ENCODE measurements around the gene CNIH4.
"Not testable (repeated sequence)": the region's sequence is repeated elsewhere in the genome, so short reads cannot be mapped to it uniquely, and the experiment has no call there.

Gene CNIH4

GRCh38 chr1:224349716-224350115 is 7.0 kb upstream of the CNIH4 start:
- not testable (repeated sequence) for DNase-seq (ENCODE audit: low spot score)

DNA sequence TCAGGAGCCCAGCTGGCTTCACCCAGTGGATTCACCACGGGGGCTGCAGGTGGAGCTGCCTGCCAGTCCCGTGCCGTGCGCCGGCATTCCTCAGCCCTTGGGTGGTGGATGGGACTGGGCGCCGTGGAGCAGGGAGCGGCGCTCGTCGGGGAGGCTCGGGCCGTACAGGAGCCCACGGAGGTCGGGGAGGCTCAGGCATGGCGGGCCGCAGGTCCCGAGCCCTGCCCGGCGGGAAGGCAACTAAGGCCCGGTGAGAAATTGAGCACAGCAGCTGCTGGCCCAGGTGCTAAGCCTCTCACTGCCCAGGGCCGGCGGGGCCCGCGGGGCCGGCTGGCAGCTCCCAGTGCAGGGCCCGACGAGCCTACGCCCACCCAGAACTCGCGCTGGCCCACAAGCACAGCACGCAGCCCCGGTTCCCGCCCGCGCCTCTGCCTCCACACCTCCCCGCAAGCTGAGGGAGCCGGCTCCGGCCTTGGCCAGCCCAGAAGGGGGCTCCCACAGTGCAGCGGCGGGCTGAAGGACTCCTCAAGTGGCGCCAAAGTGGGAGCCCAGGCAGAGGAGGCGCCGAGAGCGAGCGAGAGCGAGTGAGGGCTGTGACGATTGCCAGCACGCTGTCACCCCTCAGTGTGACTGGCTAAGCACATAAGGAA is 4.1 kb upstream of the CNIH4 start:
- not testable (repeated sequence) for DNase-seq (ENCODE audit: low spot score)

GRCh38 chr1:224353975-224354925 is 2.4 kb upstream of the CNIH4 start:
- DNase-seq (ENCODE audit: low spot score) = no peak

DNA sequence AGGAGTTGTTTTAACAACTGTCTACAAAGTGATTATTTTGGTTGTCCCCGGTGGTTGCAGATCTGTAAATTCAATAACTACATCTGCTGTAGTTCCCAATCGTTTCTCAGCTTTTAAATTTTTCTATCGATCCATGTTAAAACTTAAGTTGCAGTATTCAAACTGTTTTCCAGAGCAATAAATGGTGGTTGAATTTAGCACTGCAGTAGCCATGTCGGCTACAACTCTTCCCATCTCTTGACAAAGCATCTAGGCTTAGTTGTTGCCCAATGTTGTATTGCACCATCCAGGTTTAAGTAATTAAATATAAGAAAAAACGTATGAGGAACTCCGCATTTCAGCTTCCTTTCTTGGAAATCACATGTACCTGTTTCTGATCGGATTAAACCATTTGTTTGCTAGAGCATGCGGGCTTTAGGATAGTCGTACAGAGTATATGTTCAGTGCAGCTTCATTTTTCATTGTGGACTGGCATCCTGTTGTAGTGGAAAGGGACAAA is 996 bp downstream of the CNIH4 start:
- no peak for DNase-seq (ENCODE audit: low spot score)

DNA sequence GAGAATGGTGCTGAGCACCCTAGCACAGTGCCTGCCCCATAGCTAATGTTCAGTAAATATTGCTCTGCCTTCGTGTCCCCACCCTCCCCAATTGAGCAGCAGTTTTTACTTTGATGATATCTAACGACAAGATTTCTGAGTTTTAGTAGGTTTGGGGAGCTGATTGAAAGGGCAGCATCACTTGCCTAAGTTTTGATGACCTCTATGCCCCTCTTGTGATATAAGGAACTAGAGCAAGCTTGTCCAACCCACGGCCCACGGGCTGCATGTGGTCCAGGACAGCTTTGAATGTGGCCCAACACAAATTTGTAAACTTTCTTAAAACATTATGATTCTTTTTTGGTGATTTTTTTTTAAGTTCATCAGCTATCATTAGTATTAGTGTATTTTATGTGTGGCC is 1.6 kb downstream of the CNIH4 start:
- DNase-seq (ENCODE audit: low spot score) = no peak

DNA sequence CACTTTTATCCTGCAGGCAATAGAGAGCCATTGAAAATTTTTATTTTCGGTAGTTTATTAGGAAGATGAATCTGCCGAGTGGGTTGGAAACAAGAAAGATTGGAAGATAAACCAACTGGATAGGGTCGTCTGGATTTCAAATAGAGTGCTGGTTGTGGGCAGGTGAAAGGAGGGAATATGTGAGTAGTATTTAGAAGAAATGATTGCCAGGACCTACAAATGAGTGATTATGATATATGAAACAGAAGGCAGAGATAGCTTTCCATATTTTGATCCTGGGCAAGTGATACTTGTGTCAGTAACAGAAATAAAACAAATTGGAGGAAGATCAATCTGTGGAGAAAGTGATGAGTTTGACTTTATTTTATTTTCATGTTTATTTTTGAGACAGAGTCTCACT is 2.5 kb downstream of the CNIH4 start:
- DNase-seq (ENCODE audit: low spot score) = no peak

DNA sequence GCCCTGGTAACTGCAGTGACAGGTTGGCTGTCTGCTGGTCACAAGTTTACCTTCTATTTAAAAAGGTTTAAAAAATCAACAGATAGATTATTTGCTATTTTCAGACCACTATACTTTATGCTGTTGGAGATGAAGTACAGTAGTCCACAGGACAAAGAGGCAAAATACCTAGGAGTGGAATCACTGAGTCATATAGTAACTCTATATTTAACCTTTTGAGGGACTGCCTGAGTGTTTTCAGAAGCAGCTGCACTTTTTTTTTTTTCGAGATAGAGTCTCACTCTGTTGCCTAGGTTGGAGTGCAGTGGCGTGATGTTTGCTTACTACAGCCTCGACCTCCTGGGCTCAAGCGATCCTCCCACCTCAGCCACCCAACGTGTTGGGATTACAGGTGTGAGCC is 11.7 kb downstream of the CNIH4 start:
- no peak for DNase-seq (ENCODE audit: low spot score)

DNA sequence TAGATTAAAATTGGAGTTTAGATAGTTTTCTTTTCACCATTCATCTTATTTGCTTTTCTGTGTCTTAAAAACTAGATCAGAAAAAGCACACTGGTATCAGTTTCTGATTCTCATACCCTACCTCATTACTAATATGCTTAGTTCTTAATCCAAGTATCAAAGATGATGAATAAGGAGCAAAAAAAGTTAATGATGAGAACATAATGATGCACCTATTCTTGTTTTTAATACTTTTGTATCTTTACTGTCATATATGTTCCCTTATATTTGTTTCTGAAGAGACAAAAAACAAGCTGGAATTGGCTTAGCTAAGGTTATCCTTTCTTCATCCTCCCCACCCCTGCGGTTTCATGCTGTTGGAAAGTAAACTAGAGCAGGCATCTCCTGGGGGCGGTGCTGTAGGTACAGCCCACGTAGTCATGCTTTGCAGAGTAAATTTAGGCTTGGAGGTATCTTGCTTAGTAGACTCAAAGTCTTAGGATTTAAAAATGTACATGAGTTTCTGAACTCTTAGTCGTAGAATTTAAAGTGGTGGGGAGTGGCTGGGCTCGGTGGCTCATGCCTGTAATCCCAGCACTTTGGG is 16.4 kb downstream of the CNIH4 start:
- DNase-seq (ENCODE audit: low spot score) = no peak

- DNase-seq (ENCODE audit: low spot score) = no peak
These were observed 18.4 kb downstream of the CNIH4 start for GRCh38 chr1:224375059-224375458.

DNA sequence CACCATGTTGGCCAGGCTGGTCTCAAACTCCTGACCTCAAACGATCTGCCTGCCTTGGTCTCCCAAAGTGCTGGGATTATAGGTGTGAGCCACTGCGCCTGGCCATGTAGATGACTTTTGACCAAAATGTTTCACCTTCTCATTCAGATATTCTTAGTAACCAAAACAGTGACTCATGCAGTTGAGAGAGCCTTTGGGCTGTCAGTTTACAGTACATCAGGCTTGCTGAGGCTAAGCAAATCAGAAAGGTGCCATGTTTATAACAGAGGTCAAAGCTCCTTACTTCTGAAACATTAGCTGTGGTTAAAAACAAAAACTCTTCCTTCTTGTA is 21.0 kb downstream of the CNIH4 start:
- no peak for DNase-seq (ENCODE audit: low spot score)

- no peak for DNase-seq (ENCODE audit: low spot score)
These were observed 22.4 kb downstream of the CNIH4 start for GRCh38 chr1:224378855-224379631.

DNA sequence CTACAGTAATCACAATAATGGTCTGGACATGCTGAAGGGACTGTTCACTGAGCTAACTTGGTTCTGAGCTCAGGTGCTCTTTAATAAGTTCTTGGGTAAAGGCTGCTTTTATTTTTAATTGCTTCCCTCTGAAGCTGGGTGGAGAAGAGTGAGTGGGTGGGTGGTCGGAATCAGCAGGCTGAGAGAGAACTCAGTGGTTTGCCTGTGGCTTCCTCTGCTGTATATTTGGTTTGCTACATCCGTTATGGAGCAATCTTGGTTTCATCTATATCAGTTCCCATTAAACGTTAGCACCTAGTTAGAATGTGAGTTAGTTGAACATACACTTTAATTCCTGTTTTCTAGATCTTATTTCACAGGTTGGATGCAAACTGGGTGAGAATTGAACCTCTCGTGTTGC is 23.3 kb downstream of the CNIH4 start:
- no peak for DNase-seq (ENCODE audit: low spot score)

- DNase-seq (ENCODE audit: low spot score) = no peak
These were observed 25.3 kb downstream of the CNIH4 start for GRCh38 chr1:224381880-224382548.

DNA sequence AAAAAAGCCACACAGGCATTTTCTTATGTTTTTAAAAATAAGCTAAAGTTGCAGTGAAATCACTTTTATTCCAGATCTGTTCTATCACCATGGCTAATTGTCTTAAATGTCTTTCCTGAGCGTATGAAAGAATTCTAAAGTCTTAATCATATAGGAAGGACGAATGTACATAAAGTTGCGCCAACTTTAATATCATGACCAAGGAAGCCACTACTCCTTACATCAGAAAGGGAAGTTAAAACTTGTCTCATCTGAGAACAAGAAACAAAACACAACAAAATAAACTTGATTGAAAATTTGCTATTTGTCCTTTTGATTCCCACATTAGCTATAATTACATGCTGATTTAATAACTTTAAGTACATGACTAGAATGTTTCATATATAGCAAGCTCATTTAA is 26.5 kb downstream of the CNIH4 start:
- DNase-seq (ENCODE audit: low spot score) = no peak

DNA sequence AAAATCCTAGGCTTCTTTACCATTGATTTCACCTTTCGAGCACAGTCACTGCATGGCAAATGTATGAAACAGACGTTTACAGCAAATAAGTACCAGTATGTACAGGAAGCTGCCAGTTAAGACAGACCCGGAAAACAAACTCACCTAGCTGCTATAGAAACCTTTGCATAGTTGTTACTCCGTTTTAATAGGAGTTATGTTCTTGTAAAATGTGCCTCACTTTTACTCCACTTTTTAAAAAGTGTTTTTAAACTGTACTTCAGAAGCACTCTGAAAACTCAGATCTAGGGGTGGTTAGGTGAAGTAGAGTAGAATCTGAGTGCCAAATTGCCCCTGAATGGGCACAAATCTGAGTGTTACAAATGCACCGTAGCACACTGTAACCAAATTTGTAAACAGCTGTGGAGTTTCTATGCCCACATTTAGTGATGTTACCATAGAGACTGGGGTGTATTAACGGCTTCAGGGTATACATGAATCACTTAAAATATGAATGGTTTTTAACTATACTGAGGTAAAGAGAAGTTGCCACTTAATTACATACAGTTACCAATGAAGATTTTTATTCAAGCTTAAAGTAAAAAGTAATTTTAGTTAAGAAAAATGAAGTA is 30.7 kb downstream of the CNIH4 start:
- DNase-seq (ENCODE audit: low spot score) = no peak

GRCh38 chr1:224387943-224388342 is 31.3 kb downstream of the CNIH4 start:
- no peak for DNase-seq (ENCODE audit: low spot score)

GRCh38 chr1:224390517-224390916 is 33.8 kb downstream of the CNIH4 start:
- no peak for DNase-seq (ENCODE audit: low spot score)

GRCh38 chr1:224392411-224393249 is 36.0 kb downstream of the CNIH4 start:
- no peak for DNase-seq (ENCODE audit: low spot score)

DNA sequence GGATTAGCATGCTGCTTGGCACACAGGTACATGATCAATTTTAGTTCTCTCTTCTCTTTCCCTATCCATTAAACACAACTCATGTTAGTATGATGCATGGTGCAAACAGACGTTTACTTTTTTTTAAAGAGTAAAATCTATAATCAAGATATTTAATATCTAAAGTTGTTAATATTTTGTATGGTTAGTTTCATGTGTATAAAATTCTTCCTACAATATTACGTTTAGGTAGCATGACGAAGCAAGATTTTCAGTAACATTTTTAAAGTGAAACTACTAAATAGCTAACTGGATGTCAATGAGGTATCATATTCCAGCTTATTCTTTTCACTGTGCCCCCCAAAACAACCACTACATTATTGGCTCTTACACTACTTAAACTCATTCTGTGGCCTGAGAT is 36.6 kb downstream of the CNIH4 start:
- DNase-seq (ENCODE audit: low spot score) = no peak

DNA sequence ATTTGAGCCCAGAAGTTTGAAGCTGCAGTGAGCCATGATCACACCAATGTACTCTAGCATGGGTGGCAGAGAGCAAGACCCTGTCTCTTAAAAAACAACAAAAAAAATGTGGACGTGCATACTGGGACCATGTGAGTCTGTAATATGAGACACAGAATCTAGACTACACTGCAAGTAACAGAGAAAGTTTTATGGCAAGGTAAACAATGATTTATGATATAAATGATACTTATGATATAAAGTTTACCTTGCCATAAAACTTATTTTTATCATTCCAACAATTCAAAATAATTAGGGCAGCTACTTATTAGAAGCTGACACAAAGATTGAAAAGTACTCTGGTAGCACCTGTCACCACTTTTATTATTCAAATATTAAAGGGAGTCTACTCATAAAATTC is 43.2 kb downstream of the CNIH4 start:
- DNase-seq (ENCODE audit: low spot score) = no peak
